HepG2 (cell line): ENCODE results near the gene DPY30. TPM values are rescaled to one million over a fixed set of nuclear protein-coding genes. Genes with fewer than 3 reads are reported as not detected.

Experiments
- ATAC-seq: fragments of 200-7000 bp; cut with Tn5 transposase; 3 replicates; pipeline ENCODE4 v1.9.1; 2020; ENCODE audit warnings: mild to moderate bottlenecking, moderate library complexity
- BruUV-seq: library from RNA; stranded (reverse); fragments of 400-500 nt; replicated peaks from 2 replicates; lab custom pipeline; 2021; lab: Mats Ljungman, UMichigan
- CTCF ChIA-PET: fragments of 300-600 bp; formaldehyde crosslinking; extraction: SDS; loops from one replicate; lab custom pipeline; 2021; ENCODE audit warnings: low total read pairs, inconsistent platforms, low intra/inter-chr PET ratio; lab: Yijun Ruan, JAX
- POLR2A ChIA-PET: fragments of 350-600 bp; sonication (Branson Sonifier 250); formaldehyde crosslinking; loops from one replicate; lab custom pipeline; 2020; ENCODE audit warnings: antibody characterized with exemption, inconsistent platforms; lab: Yijun Ruan, JAX
- DNase-seq: peaks from one replicate; pipeline ENCODE4 v3.0.0-alpha.2; 2015; ENCODE audit warnings: low spot score
- FAIRE-seq: peaks from 3 replicates; lab custom pipeline; 2011; peaks lifted over from hg19 to GRCh38; lab: Jason Lieb, UNC
- H2AFZ ChIP-seq: one replicate; pipeline ENCODE4 v1.6.1; 2011; ENCODE audit warnings: low read length, inconsistent platforms
- H3K27ac ChIP-seq: fragments of 300-600 bp; 3 replicates; pipeline ENCODE4 v1.8.0; 2011; ENCODE audit warnings: mixed run types, mild to moderate bottlenecking, mixed read lengths, low read length, inconsistent platforms; ENCODE audit not compliant: insufficient read depth; ENCODE audit errors: extremely low read length
- H3K27me3 ChIP-seq, 2 experiments: fragments of 200-600 bp in 1 of 2; 2 replicates in 1 of 2; 3 replicates in 1 of 2; pipeline versions ENCODE4 v1.6.0 to v1.8.0; 2011; ENCODE audit warnings: low read length in 2 of 2, mild to moderate bottlenecking in 2 of 2, moderate library complexity in 2 of 2, inconsistent platforms in 1 of 2; ENCODE audit not compliant: insufficient read depth in 2 of 2, control insufficient read depth in 1 of 2
- H3K36me3 ChIP-seq, 2 experiments: fragments of 200-600 bp in 1 of 2; replicated peaks in 1 of 2; 2 replicates in 1 of 2; 3 replicates in 1 of 2; pipeline versions ENCODE4 v1.5.1 to v1.8.0; 2011; ENCODE audit warnings: low read length in 2 of 2, inconsistent platforms in 1 of 2; ENCODE audit not compliant: insufficient read depth in 2 of 2, control insufficient read depth in 1 of 2
- H3K4me1 ChIP-seq: 2 replicates; pipeline ENCODE4 v1.5.1; 2012; ENCODE audit warnings: low read length, inconsistent platforms; ENCODE audit not compliant: insufficient read depth
- H3K4me2 ChIP-seq: 2 replicates; pipeline ENCODE4 v1.6.0; 2011; ENCODE audit warnings: low read depth, low read length, inconsistent platforms
- H3K4me3 ChIP-seq, 3 experiments: fragments of 200-600 bp in 1 of 3; sonication (generic), shearing (Covaris generic) in 1 of 3; replicated peaks in 1 of 3; 2 replicates each; pipeline ENCODE4 v1.5.1; 2011 to 2016; ENCODE audit warnings: low read length in 3 of 3, inconsistent platforms in 2 of 3, low read depth in 2 of 3, mild to moderate bottlenecking in 2 of 3, control low read depth in 1 of 3, mixed read lengths in 1 of 3; ENCODE audit not compliant: insufficient read depth in 1 of 3
- H3K79me2 ChIP-seq: one replicate; pipeline ENCODE4 v1.6.1; 2011; ENCODE audit warnings: low read length, inconsistent platforms; ENCODE audit not compliant: insufficient read depth
- H3K9ac ChIP-seq: 2 replicates; pipeline ENCODE4 v1.6.0; 2011; ENCODE audit warnings: mild to moderate bottlenecking, low read depth, low read length, inconsistent platforms; ENCODE audit not compliant: insufficient read depth
- H3K9me3 ChIP-seq: 2 replicates; pipeline ENCODE4 v1.5.1; 2012; ENCODE audit warnings: mild to moderate bottlenecking, low read length
- H4K20me1 ChIP-seq: 2 replicates; pipeline ENCODE4 v1.6.0; 2011; ENCODE audit warnings: inconsistent platforms, mild to moderate bottlenecking, low read length, moderate library complexity; ENCODE audit not compliant: insufficient read depth
- CEBPB ChIP-seq: IDR thresholded peaks from 2 replicates; pipeline ENCODE4 v1.6.1; 2011; ENCODE audit warnings: low read depth, low read length, improper control_type of control experiment, borderline replicate concordance
- EEA1 ChIP-seq: sonication (generic); formaldehyde crosslinking; IDR thresholded peaks from 2 replicates; pipeline ENCODE4 v1.5.1; 2020; ENCODE audit warnings: mild to moderate bottlenecking, missing genetic modification reagents, borderline replicate concordance
- ETV6 ChIP-seq: sonication (generic); formaldehyde crosslinking; conservative IDR thresholded peaks from 2 replicates; pipeline ENCODE4 v1.4.0; 2020; ENCODE audit warnings: missing genetic modification reagents
- HMGA1 ChIP-seq: sonication (generic); formaldehyde crosslinking; conservative IDR thresholded peaks from 2 replicates; pipeline ENCODE4 v1.4.0; 2020; ENCODE audit warnings: missing genetic modification reagents
- KLF13 ChIP-seq: sonication (generic); formaldehyde crosslinking; IDR thresholded peaks from 2 replicates; pipeline ENCODE4 v1.4.0; 2020; ENCODE audit warnings: mild to moderate bottlenecking, missing genetic modification reagents
- MYPOP ChIP-seq: sonication (generic); formaldehyde crosslinking; IDR thresholded peaks from 2 replicates; pipeline ENCODE4 v1.8.1; 2023; ENCODE audit warnings: mild to moderate bottlenecking, moderate library complexity, missing genetic modification reagents
- NFE2L2 ChIP-seq: fragments of 150-350 bp; IDR thresholded peaks from 2 replicates; pipeline ENCODE4 v1.6.1; 2014; ENCODE audit warnings: low read length
- PAF1 ChIP-seq: IDR thresholded peaks from 2 replicates; pipeline ENCODE4 v1.6.1; 2016; ENCODE audit warnings: missing genetic modification reagents, missing compliant biosample characterization
- REXO4 ChIP-seq: sonication (generic); formaldehyde crosslinking; IDR thresholded peaks from 2 replicates; pipeline ENCODE4 v1.8.0; 2022; ENCODE audit warnings: missing genetic modification reagents, mild to moderate bottlenecking, borderline replicate concordance
- THAP7 ChIP-seq: sonication (generic); formaldehyde crosslinking; IDR thresholded peaks from 2 replicates; pipeline ENCODE4 v1.8.1; 2023; ENCODE audit warnings: mild to moderate bottlenecking, missing genetic modification reagents
- ZFP82 ChIP-seq: sonication (generic); formaldehyde crosslinking; IDR thresholded peaks from 2 replicates; pipeline ENCODE4 v1.5.1; 2020; ENCODE audit warnings: mild to moderate bottlenecking, missing genetic modification reagents, borderline replicate concordance
- ZNF557 ChIP-seq: sonication (generic); formaldehyde crosslinking; IDR thresholded peaks from 2 replicates; pipeline ENCODE4 v1.4.0; 2020; ENCODE audit warnings: missing genetic modification reagents
- WGBS: methylation state at CpG from one replicate; pipeline ENCODE4 v1.1.6; 2017; ENCODE audit warnings: low lambda C conversion rate; 5-methylcytosine and 5-hydroxymethylcytosine counted together
- in situ Hi-C: cut with HindIII; loops from 2 replicates; pipeline ENCODE4 v1.10.0; 2017; ENCODE audit warnings: low pct_unique_long_range_greater_than_20kb; ENCODE audit not compliant: extremely low pct_ligation_motif_present
- intact Hi-C: fragments of 100-400 bp; cut with micrococcal nuclease; formaldehyde crosslinking; loops from one replicate; pipeline ENCODE4 v1.10.0; 2022; ENCODE audit not compliant: unreplicated experiment
- polyA plus RNA-seq, 8 experiments: library from polyadenylated mRNA; depleted of rRNA in 3 of 8; stranded (reverse) in 7 of 8; unstranded in 1 of 8; fragments of >200 nt; fragmentation: Illumina TruSeq in 4 of 8; extraction: Trizol in 4 of 8; gene quantifications; 2 replicates each; pipeline versions ENCODE4 v1.2.1 to v1.2.3, GENCODE V29; 2011 to 2016; ENCODE audit warnings: low read depth in 4 of 8, missing spikeins in 1 of 8, mixed read lengths in 1 of 8; ENCODE audit not compliant: insufficient read depth in 1 of 8
- total RNA-seq, 5 experiments: library from RNA; depleted of rRNA; stranded (reverse); fragments of >200 nt; fragmentation: Illumina TruSeq; extraction: Trizol; gene quantifications; 2 replicates each; pipeline ENCODE4 v1.2.3, GENCODE V29; 2016; ENCODE audit warnings: low read depth in 1 of 5
- TF ChIP-seq, protein P1 (sequence below): sonication (generic); formaldehyde crosslinking; IDR thresholded peaks from 2 replicates; pipeline ENCODE4 v1.8.0; 2022; ENCODE audit warnings: low read depth, missing genetic modification reagents
- TF ChIP-seq, protein P2 (sequence below): sonication (generic); formaldehyde crosslinking; IDR thresholded peaks from 2 replicates; pipeline ENCODE4 v1.4.0; 2020; ENCODE audit warnings: missing genetic modification reagents, borderline replicate concordance

DPY30 gene
- total and polyA plus RNA-seq, 2 of the 13 experiments (the other 11 are each of a cell fraction or from before 2014, with no cell fraction given): 98.1 to 118 TPM

- WGBS: 99% methylated on average over 2 of the region's 2 CpGs
- intact Hi-C loops (loop anchor here (10.0 kb wide), 1 partner anchor 143 kb away; no protein-coding TSS in a partner anchor), in situ Hi-C loops (no loop called here)
- ATAC-seq (no peak), FAIRE-seq (no peak), DNase-seq (no peak)
- ChIA-PET CTCF (no interaction called here), POLR2A (no interaction called here)
- Histone ChIP-seq H3K9ac (no peak overlapping the region), H4K20me1 (no peaks in the 10 kb centered on the region), H3K4me1 (peaks cover 21% of the 10 kb centered on the region), H2AFZ (no peak overlapping the region), H3K9me3 (no peaks in the 10 kb centered on the region), H3K36me3 (peaks cover 0 to 1% of the 10 kb centered on the region in 2 experiments; a peak in 1 of 5 replicates), H3K27me3 (no peaks in the 10 kb centered on the region), H3K4me2 (no peak overlapping the region), H3K79me2 (peaks cover 23% of the 10 kb centered on the region), H3K27ac (no peak overlapping the region), H3K4me3 (no peak overlapping the region)
- no TSS peak for BruUV-seq
- TF ChIP-seq THAP7 (CRISPR knock-in tag): no peak
- TF ChIP-seq REXO4 (CRISPR knock-in tag): no peak
- no peak for TF ChIP-seq NFE2L2
- no peak for TF ChIP-seq HMGA1 (CRISPR knock-in tag)
These were observed 27.9 kb upstream of the DPY30 start for GRCh38 chr2:32067549-32067948.

DNA sequence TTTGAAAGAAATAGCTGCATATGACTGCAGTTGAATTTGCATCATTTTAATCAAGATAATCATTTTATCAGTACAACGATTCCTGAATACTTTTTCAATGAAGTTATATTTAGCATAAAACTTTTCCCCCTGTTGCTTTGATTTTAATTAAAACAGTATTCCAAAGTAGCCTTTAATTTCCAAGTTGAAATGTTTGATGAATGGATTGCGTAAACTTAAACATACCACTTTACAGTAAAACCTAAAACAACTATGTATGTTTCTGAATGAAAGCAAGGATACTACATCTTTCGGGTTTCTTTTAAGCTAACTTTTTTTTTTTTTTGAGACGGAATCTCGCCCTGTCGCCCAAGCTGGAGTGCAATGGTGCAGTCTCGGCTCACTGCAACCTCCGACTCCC is 25.1 kb upstream of the DPY30 start:
- Histone ChIP-seq H3K9ac (peak overlapping the region; percentile 91), H3K36me3 (peaks cover 0 to 1% of the 10 kb centered on the region in 2 experiments; a peak in 1 of 5 replicates), H3K4me3 (peak overlapping the region; percentile 64 to 95 (median 87)), H4K20me1 (no peaks in the 10 kb centered on the region), H3K9me3 (no peaks in the 10 kb centered on the region), H3K79me2 (peaks cover 16% of the 10 kb centered on the region), H2AFZ (no peak overlapping the region), H3K27me3 (no peaks in the 10 kb centered on the region; a peak in 1 of 5 replicates), H3K27ac (peak overlapping the region; percentile 95), H3K4me2 (peak overlapping the region; percentile 99), H3K4me1 (peaks cover 31% of the 10 kb centered on the region)
- no peak for ATAC-seq
- 79% methylated on average over 8 of the region's 8 CpGs for WGBS
- in situ Hi-C loops: no loop called here
- ChIA-PET CTCF (no interaction called here), POLR2A (interaction anchor here (1.5 to 3.9 kb wide), 4 partner anchors 10 to 360 kb away, joined by 4 to 146 read pairs (median 45); partner anchors contain the start of genes DPY30 and SLC30A6)
- intact Hi-C loops: loop anchor here (5.0 to 10.0 kb wide), 2 partner anchors 140 to 263 kb away; no protein-coding TSS in a partner anchor
- FAIRE-seq: no peak
- no peak for DNase-seq
- TSS peak; percentile 76 for BruUV-seq
- TF ChIP-seq EEA1 (CRISPR knock-in tag) (no peak), ETV6 (CRISPR knock-in tag) (no peak), PAF1 (CRISPR knock-in tag) (no peak), CEBPB (peak; percentile 42; the same call in 1 of the 2 replicates), KLF13 (CRISPR knock-in tag) (no peak), ZFP82 (CRISPR knock-in tag) (no peak), MYPOP (no peak), ZNF557 (CRISPR knock-in tag) (no peak)
- TF ChIP-seq, protein P1, sequence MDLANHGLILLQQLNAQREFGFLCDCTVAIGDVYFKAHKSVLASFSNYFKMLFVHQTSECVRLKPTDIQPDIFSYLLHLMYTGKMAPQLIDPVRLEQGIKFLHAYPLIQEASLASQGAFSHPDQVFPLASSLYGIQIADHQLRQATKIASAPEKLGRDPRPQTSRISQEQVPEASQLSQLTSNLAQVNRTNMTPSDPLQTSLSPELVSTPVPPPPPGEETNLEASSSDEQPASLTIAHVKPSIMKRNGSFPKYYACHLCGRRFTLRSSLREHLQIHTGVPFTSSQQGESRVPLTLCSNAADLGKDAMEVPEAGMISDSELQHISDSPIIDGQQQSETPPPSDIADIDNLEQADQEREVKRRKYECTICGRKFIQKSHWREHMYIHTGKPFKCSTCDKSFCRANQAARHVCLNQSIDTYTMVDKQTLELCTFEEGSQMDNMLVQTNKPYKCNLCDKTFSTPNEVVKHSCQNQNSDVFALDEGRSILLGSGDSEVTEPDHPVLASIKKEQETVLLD (CRISPR knock-in tag): 0 out of 2 replicates have a peak, but pooled peaks have one; percentile 28
- TF ChIP-seq, protein P2, sequence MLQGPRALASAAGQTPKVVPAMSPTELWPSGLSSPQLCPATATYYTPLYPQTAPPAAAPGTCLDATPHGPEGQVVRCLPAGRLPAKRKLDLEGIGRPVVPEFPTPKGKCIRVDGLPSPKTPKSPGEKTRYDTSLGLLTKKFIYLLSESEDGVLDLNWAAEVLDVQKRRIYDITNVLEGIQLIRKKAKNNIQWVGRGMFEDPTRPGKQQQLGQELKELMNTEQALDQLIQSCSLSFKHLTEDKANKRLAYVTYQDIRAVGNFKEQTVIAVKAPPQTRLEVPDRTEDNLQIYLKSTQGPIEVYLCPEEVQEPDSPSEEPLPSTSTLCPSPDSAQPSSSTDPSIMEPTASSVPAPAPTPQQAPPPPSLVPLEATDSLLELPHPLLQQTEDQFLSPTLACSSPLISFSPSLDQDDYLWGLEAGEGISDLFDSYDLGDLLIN (CRISPR knock-in tag): no peak
